Type B pancreatic cell (in vitro differentiated cells): ENCODE data around the gene PDRG1. TPM values are rescaled to one million over a fixed set of nuclear protein-coding genes. Genes with fewer than 3 reads are reported as not detected.

Experiments used
- DNase-seq: peaks from one replicate; pipeline ENCODE4 v3.0.0; 2021; ENCODE audit warnings: mixed read lengths; ENCODE audit not compliant: unreplicated experiment; ENCODE audit errors: extremely low spot score
- H3K27ac Mint-ChIP-seq: 2 replicates; pipeline ENCODE4 v1.8.0; 2021; ENCODE audit warnings: mild to moderate bottlenecking, mixed read lengths
- H3K27me3 Mint-ChIP-seq: 2 replicates; pipeline ENCODE4 v1.8.0; 2021; ENCODE audit warnings: mixed read lengths
- H3K36me3 Mint-ChIP-seq: 2 replicates; pipeline ENCODE4 v1.8.0; 2021; ENCODE audit warnings: mixed read lengths
- H3K4me1 Mint-ChIP-seq: one replicate; pipeline ENCODE4 v1.8.0; 2021; ENCODE audit warnings: mixed read lengths; ENCODE audit not compliant: unreplicated experiment
- H3K4me3 Mint-ChIP-seq: 2 replicates; pipeline ENCODE4 v1.8.0; 2021; ENCODE audit warnings: mild to moderate bottlenecking, mixed read lengths
- H3K9me3 Mint-ChIP-seq: 2 replicates; pipeline ENCODE4 v1.8.0; 2021; ENCODE audit warnings: mixed read lengths
- total RNA-seq: library from RNA; stranded (reverse); gene quantifications from 2 replicates; pipeline ENCODE4 v1.2.1, GENCODE V29; 2021; ENCODE audit warnings: low replicate concordance
- TF ChIP-seq, protein P1 (sequence below): fragments of 200-600 bp; sonication (generic); conservative IDR thresholded peaks from 2 replicates; pipeline ENCODE4 v1.5.0; 2021; ENCODE audit warnings: antibody characterized with exemption, mild to moderate bottlenecking

PDRG1 gene
- total RNA-seq, 1 donor from 2014 or later, result 24.7 TPM

GRCh38 chr20:31990641-31991338 is 38.9 kb upstream of the PDRG1 start:
- no peaks in the 10 kb centered on the region for H3K9me3 Mint-ChIP-seq
- H3K4me3 Mint-ChIP-seq, result no peak overlapping the region
- no peak overlapping the region for H3K27ac Mint-ChIP-seq
- H3K4me1 Mint-ChIP-seq, result no peaks in the 10 kb centered on the region
- DNase-seq, result no peak
- TF ChIP-seq, protein P1, sequence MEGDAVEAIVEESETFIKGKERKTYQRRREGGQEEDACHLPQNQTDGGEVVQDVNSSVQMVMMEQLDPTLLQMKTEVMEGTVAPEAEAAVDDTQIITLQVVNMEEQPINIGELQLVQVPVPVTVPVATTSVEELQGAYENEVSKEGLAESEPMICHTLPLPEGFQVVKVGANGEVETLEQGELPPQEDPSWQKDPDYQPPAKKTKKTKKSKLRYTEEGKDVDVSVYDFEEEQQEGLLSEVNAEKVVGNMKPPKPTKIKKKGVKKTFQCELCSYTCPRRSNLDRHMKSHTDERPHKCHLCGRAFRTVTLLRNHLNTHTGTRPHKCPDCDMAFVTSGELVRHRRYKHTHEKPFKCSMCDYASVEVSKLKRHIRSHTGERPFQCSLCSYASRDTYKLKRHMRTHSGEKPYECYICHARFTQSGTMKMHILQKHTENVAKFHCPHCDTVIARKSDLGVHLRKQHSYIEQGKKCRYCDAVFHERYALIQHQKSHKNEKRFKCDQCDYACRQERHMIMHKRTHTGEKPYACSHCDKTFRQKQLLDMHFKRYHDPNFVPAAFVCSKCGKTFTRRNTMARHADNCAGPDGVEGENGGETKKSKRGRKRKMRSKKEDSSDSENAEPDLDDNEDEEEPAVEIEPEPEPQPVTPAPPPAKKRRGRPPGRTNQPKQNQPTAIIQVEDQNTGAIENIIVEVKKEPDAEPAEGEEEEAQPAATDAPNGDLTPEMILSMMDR, result no peak
- H3K27me3 Mint-ChIP-seq, result peaks cover 58% of the 10 kb centered on the region
- H3K36me3 Mint-ChIP-seq, result no peaks in the 10 kb centered on the region

GRCh38 chr20:31989030-31989645 is 37.3 kb upstream of the PDRG1 start:
- TF ChIP-seq, protein P1, result no peak
- H3K36me3 Mint-ChIP-seq, result no peaks in the 10 kb centered on the region
- no peak overlapping the region for H3K4me3 Mint-ChIP-seq
- no peak for DNase-seq
- no peak overlapping the region for H3K27ac Mint-ChIP-seq
- no peaks in the 10 kb centered on the region for H3K9me3 Mint-ChIP-seq
- peaks cover 41% of the 10 kb centered on the region for H3K27me3 Mint-ChIP-seq
- no peaks in the 10 kb centered on the region for H3K4me1 Mint-ChIP-seq

DNA sequence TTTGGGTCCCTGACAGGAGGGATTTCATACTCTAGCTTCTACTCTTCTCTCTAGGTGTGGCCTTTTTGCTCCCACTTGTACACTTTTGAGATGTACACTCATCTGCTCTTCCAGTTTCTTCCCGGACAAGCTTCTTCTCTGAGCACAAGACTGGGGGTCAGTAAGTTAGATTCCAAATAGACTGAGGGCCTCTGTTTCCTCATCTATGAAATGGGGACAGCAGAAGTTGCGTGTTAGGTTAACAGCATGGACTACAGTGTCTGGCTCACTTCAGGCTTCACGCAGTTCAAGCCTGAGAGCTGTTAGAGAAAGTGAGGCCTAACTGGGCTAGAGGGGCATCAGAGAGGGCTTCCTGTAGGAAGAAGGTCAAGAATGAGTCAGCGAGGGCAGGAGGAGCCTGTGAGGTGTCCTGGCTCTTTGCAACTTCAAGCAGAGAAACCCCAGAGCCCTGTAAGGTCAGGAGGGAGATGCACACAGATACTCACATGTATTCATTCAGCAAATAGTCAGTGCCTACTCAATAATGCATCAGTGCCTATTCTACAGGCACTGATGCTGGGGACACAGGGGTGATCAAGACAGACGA is 36.7 kb upstream of the PDRG1 start:
- no peak overlapping the region for H3K4me3 Mint-ChIP-seq
- peaks cover 35% of the 10 kb centered on the region for H3K27me3 Mint-ChIP-seq
- DNase-seq, result no peak
- H3K9me3 Mint-ChIP-seq, result no peaks in the 10 kb centered on the region
- TF ChIP-seq, protein P1, result no peak
- H3K27ac Mint-ChIP-seq, result no peak overlapping the region
- no peaks in the 10 kb centered on the region for H3K4me1 Mint-ChIP-seq
- H3K36me3 Mint-ChIP-seq, result no peaks in the 10 kb centered on the region

DNA sequence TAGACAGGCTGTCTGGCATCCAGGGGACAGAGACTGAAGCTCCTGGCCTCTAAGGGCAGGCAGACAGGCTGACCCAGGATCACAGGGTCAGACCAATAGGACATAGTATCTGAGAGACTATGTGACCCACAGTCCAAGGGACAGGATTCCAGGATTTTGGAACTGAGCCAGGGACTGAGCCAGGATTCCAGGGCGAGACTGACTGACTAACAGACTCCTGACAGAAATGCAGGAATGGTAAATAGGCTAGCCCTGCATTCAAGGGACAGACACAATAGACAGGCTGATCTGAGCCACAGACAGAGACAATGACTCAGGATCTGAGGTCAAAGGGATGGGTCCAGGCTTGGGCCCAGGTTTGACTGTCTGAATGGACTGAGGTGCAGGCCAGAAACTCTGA is 35.9 kb upstream of the PDRG1 start:
- H3K27me3 Mint-ChIP-seq, result peaks cover 34% of the 10 kb centered on the region
- no peak overlapping the region for H3K4me3 Mint-ChIP-seq
- H3K4me1 Mint-ChIP-seq, result no peaks in the 10 kb centered on the region
- DNase-seq, result no peak
- TF ChIP-seq, protein P1, result no peak
- no peaks in the 10 kb centered on the region for H3K9me3 Mint-ChIP-seq
- no peaks in the 10 kb centered on the region for H3K36me3 Mint-ChIP-seq
- H3K27ac Mint-ChIP-seq, result no peak overlapping the region

DNA sequence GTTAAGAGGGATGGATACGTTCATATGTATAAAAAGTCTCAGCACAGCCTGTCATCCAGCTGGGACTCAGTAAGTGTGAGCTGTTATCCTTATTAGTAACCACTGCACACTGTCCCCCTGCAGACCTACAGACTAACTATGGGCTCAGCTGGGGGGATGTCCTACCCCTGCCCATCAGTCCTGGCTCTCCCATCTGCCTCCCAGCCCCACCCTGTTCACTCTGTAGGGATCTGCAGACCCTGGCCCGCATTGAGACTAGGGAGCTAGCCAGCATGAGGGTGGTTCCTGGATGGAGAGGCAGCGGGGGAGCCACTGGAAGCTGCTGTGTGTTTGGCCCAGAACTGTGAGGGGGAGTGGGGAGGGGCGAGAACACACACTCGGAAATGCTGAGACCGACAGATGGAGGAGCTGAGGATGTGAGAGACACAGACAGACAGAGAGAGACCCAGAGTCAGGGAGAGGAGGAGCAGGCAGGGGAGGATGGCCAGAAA is 33.2 kb upstream of the PDRG1 start:
- TF ChIP-seq, protein P1, result no peak
- Mint-ChIP-seq H3K4me1 (no peaks in the 10 kb centered on the region), H3K9me3 (no peaks in the 10 kb centered on the region), H3K36me3 (no peaks in the 10 kb centered on the region), H3K4me3 (no peak overlapping the region), H3K27ac (no peak overlapping the region), H3K27me3 (peaks cover 21% of the 10 kb centered on the region)
- no peak for DNase-seq
